GM18526 (cell line): ENCODE measurements around the gene CDK9.

ENCODE experiments used
- POLR2A ChIP-seq: IDR thresholded peaks from 3 replicates; pipeline ENCODE4 v1.6.1; 2011; ENCODE audit not compliant: insufficient read length; ENCODE audit errors: extremely low read depth

Gene CDK9

GRCh38 chr9:127771570-127772189 lies 14.2 kb upstream of the CDK9 start:
- TF ChIP-seq POLR2A, result no peak

- TF ChIP-seq POLR2A, result no peak
Observed at GRCh38 chr9:127772603-127773002, 13.2 kb upstream of the CDK9 start.

DNA sequence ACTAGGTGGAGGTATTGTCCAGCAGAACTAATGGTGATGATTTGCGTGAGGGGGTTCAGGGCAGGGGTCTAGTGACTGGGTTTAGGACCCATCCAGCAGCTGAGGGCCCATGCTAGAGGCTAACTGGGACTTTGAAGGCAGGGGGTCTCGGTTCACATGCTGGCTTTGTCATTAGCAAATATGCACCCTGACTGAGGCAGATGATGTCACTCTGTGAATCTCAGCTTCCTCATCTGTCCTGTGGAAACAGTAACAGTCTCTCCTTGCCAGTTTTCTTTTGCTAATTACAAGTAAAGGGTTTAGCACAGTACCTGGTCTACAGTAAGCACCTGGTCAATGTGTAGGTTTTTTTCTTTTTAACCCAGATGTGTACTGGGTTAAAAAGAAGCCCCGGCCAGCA lies 12.6 kb upstream of the CDK9 start:
- TF ChIP-seq POLR2A, result no peak

- no peak for TF ChIP-seq POLR2A
Observed at GRCh38 chr9:127773981-127774380, 11.9 kb upstream of the CDK9 start.

DNA sequence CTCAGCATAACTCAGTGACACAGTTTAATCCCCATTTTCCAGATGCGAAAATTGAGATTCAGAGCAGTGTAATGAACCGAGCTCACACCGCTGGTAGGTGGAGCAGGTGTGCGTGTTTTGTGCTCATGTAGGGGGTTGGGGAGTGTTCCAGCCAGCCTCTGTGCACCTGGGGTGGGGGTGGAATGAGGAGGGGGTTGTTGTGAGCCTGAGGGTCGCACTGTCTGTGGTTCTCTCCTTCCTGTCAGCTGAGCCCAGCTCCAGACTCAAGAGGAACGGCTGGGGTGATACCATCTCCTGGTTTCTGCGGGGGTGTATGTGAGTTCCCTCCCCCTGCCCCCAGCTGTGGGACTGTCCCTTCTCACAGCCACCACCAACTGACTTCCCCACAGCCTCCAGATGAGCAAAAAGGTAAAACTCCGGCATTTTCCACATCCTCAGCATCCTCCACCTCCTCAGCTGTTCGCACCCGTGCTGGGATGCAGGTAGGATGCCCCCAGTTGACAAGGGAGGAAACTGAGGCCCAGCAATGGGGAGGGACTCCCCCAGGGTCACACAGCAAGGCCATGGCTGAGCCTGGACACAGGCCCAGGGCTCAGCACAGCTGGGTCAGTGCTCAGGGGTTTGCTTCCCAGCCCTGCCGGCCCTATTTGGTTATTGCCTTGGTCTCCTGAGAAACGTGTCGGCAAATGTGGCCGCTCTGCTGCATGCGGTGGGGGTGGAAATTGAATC lies 9.5 kb upstream of the CDK9 start:
- TF ChIP-seq POLR2A, result no peak

GRCh38 chr9:127776924-127777289 lies 8.9 kb upstream of the CDK9 start:
- no peak for TF ChIP-seq POLR2A

GRCh38 chr9:127777368-127777980 lies 8.4 kb upstream of the CDK9 start:
- no peak for TF ChIP-seq POLR2A

- peak; percentile 57 for TF ChIP-seq POLR2A
Observed at GRCh38 chr9:127778280-127779135, 7.3 kb upstream of the CDK9 start, which contains the start of gene SH2D3C. TSS of gene SH2D3C (minus strand) at chr9:127778666. CDS start at chr9:127778627, 39 bp downstream.

- peak; percentile 45 for TF ChIP-seq POLR2A
Observed at GRCh38 chr9:127779136-127779981, 6.5 kb upstream of the CDK9 start.

DNA sequence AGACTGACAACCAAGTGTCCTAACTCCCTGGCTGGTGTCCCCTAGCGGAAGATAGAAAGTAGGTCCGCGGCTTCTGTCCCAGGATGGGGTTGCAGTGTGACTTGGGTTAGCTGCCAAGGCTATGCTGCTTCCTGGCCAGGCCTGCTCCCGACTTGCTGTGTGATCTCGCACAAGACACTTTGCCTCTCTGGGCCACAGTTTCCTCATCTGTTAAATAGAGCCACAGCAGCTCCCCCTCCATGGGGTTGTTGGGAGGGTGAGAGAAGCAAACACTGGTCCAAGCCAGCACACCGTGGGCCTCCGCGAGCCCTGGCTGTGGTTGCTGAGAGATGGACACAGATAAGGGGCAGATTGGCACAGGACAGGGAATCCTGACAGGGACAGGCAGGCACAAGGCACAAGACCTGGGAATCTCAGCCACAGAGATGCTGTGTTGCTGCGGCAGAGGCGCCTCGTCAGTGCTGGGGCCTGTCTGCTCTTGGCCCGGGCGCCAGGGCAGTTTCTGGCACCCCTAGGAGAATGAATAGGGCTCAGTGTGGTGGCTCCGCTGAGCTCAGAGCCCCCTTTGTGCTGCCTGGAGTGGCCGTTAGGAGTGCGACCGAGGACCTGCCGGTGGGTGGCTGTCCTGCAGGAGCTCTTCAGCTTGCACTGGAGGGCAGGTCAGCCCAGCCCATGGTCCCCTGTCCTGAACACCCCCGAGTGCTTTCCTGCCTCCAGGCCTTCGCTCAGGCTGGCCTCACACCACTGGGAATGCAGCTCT lies 5.5 kb upstream of the CDK9 start:
- no peak for TF ChIP-seq POLR2A

GRCh38 chr9:127781806-127782205 lies 4.0 kb upstream of the CDK9 start:
- TF ChIP-seq POLR2A, result no peak

DNA sequence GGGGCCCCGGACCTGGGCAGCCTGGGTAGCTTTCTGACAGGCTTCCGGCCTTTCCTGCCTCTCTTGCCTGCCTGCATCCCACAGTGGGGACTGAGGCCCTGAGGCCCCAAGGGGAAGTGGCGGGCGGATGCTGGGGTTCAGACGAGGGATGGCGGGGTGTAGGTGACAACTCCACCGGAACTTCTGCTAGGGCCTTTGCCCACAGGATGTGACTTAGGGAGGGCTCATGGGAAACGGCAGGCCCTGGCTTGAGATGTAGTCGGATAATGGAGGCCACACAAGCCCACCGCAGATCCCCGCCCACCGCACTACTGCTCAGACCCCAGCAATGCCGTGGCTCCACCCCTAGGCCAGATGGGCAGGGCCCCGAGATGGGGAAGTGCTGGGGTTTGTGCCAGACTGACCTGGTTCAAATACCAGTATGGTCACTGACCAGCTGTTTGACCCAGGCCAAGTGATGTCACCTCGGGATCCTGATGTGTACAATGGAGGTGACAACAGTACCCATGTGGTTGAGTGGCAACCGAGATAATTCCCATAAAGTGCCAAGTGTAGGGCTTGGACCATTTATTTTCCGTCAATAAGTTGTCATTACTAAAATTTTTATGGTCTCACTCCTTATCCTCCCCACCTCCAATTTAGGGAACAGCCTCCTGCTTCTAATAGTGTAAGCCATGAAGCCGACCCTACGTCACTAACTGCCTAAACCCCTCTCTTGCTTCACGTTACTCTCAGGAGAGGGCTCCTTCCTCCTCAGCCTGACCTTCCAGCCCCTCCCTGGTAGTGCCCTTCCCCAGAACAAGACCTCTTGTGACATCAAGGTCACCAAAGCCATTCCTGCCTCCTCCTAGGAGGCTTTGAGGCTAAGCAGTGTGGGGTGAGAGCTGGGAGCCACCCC lies 2.5 kb upstream of the CDK9 start:
- TF ChIP-seq POLR2A, result peak; percentile 46
